Measurements from ENCODE around the gene DCHS1.

DNA sequence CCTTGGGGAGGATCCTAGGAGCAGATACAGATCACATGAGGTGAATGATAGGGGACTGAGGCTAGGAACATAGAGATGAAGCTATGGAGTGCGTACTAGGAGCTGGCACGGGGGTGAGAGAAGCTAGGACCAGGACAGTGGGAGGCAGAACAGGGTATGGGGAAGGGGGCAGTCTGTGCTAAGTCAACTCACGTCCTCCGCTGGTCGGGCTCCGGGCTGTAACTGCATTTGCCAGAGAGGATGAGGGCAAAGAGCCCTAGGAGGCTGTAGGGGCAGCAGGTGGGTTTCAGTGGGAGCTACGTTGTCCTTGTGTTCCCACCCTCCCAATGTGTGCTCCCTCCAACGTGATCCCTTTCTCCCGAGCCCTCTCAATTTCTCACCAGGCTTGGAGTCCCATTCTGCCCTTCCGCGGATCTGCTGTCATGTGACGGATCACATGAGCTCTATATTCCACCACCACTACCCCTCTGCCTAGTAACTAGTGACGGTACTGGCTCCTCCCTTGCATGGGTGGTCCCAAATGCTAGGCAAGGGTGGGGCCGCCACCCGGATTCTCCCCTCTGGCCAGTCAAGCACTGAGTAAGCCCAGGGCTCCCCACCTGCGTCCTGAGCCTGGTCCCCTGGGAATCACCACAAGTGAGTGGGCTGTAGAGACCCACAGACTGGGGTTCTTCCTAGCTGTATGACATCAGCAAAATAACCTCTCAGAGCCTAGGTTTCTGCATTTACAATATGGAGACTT, 36.4 kb downstream of the DCHS1 start, which contains the start of gene TPP1:
- TF ChIP-seq RAD21 (conservative IDR thresholded peaks at IDR 0.05 in 1 of 2, IDR thresholded peaks at IDR 0.05 in 1 of 2) = no peak
- TF ChIP-seq CHD2 (IDR thresholded peaks at IDR 0.05; ENCODE audit: low read length, partially characterized antibody) = no peak
- TF ChIP-seq POLR2A (IDR thresholded peaks at IDR 0.05; ENCODE audit: low read length) = peak; percentile 69

Data from A549 (cell line).